GM21786 (cell line): ENCODE results near the gene CSTB.
A peak's percentile ranks its signal among the peaks of the same experiment; 100 is the strongest.

ENCODE experiments used
- ATAC-seq: cut with Tn5 transposase; IDR thresholded peaks from one replicate; pipeline ENCODE4 v1.9.1; 2021; ENCODE audit not compliant: unreplicated experiment

CSTB gene

GRCh38 chr21:43733529-43734071 is 42.5 kb downstream of the CSTB start:
- no peak for ATAC-seq

- ATAC-seq: no peak
These were observed 43.0 kb downstream of the CSTB start for GRCh38 chr21:43733060-43733459.

GRCh38 chr21:43731891-43732711 is 44.0 kb downstream of the CSTB start:
- no peak for ATAC-seq

- ATAC-seq: no peak
These were observed 44.6 kb downstream of the CSTB start for GRCh38 chr21:43731476-43731875.

- ATAC-seq: peak; percentile 64
These were observed 47.4 kb downstream of the CSTB start for GRCh38 chr21:43728467-43729390.

GRCh38 chr21:43728154-43728466 is 48.0 kb downstream of the CSTB start:
- peak; percentile 5 for ATAC-seq

GRCh38 chr21:43727519-43728153 is 48.5 kb downstream of the CSTB start:
- ATAC-seq: no peak

GRCh38 chr21:43726686-43727518 is 49.2 kb downstream of the CSTB start:
- no peak for ATAC-seq
